SK-N-SH treated with all-trans-retinoic acid at 6 μM for 48 hours (cell line): ENCODE results near the gene DIAPH3.

Source experiments
- ATAC-seq: fragments of 200-7000 bp; cut with Tn5 transposase; 3 replicates; pipeline ENCODE4 v1.9.1; 2020; ENCODE audit warnings: mild to moderate bottlenecking, moderate library complexity
- BACH2 ChIP-seq: fragments of 250-450 bp; sonication (Bioruptor Pico); IDR thresholded peaks from 2 replicates; pipeline ENCODE4 v1.9.0; 2021; ENCODE audit warnings: mild to moderate bottlenecking, borderline replicate concordance
- CREB5 ChIP-seq: fragments of 250-450 bp; sonication (Bioruptor Pico); IDR thresholded peaks from 2 replicates; pipeline ENCODE4 v1.5.1; 2020; ENCODE audit warnings: low read depth, mild to moderate bottlenecking, moderate library complexity
- CSDC2 ChIP-seq: fragments of 250-450 bp; sonication (Bioruptor Pico); IDR thresholded peaks from 2 replicates; pipeline ENCODE4 v1.5.0; 2020; ENCODE audit warnings: mild to moderate bottlenecking, moderate library complexity
- CSRNP3 ChIP-seq: fragments of 250-450 bp; sonication (Bioruptor Pico); IDR thresholded peaks from 2 replicates; pipeline ENCODE4 v1.5.1; 2021; ENCODE audit warnings: mild to moderate bottlenecking, moderate library complexity
- ESRRG ChIP-seq: fragments of 250-450 bp; sonication (Bioruptor Pico); IDR thresholded peaks from 2 replicates; pipeline ENCODE4 v1.6.1; 2021; ENCODE audit warnings: mild to moderate bottlenecking
- GLIS3 ChIP-seq: fragments of 250-450 bp; sonication (Bioruptor Pico); IDR thresholded peaks from 2 replicates; pipeline ENCODE4 v1.5.0; 2020; ENCODE audit warnings: mild to moderate bottlenecking, moderate library complexity
- OSR1 ChIP-seq: fragments of 250-450 bp; sonication (Bioruptor Pico); IDR thresholded peaks from 2 replicates; pipeline ENCODE4 v1.8.0; 2022; ENCODE audit warnings: moderate library complexity, mild to moderate bottlenecking, inconsistent platforms
- PATZ1 ChIP-seq: fragments of 250-450 bp; sonication (Bioruptor Pico); IDR thresholded peaks from 2 replicates; pipeline ENCODE4 v1.8.0; 2020; ENCODE audit warnings: mild to moderate bottlenecking, moderate library complexity, borderline replicate concordance
- RARB ChIP-seq: fragments of 250-450 bp; sonication (Bioruptor Pico); IDR thresholded peaks from 2 replicates; pipeline ENCODE4 v1.8.0; 2021; ENCODE audit warnings: mild to moderate bottlenecking, moderate library complexity
- SNAI2 ChIP-seq: fragments of 250-450 bp; sonication (Bioruptor Pico); IDR thresholded peaks from 2 replicates; pipeline ENCODE4 v1.5.0; 2020; ENCODE audit warnings: mild to moderate bottlenecking, moderate library complexity
- TCF4 ChIP-seq: fragments of 250-450 bp; sonication (Bioruptor Pico); IDR thresholded peaks from 2 replicates; pipeline ENCODE4 v1.8.0; 2021; ENCODE audit warnings: mild to moderate bottlenecking, moderate library complexity, borderline replicate concordance
- TSHZ2 ChIP-seq: fragments of 250-450 bp; sonication (Bioruptor Pico); IDR thresholded peaks from 2 replicates; pipeline ENCODE4 v1.5.0; 2020; ENCODE audit warnings: mild to moderate bottlenecking, moderate library complexity
- ZFP3 ChIP-seq: fragments of 250-450 bp; sonication (Bioruptor Pico); IDR thresholded peaks from 2 replicates; pipeline ENCODE4 v1.5.0; 2020; ENCODE audit warnings: mild to moderate bottlenecking, moderate library complexity
- ZFP30 ChIP-seq: fragments of 450-650 bp; formaldehyde crosslinking; IDR thresholded peaks from 2 replicates; pipeline ENCODE4 v1.5.0; 2022; ENCODE audit warnings: mild to moderate bottlenecking, moderate library complexity
- ZNF565 ChIP-seq: fragments of 450-650 bp; formaldehyde crosslinking; conservative IDR thresholded peaks from 2 replicates; pipeline ENCODE4 v1.5.0; 2020; ENCODE audit warnings: low read depth, mild to moderate bottlenecking, moderate library complexity
- ZNF70 ChIP-seq: fragments of 450-650 bp; formaldehyde crosslinking; IDR thresholded peaks from 2 replicates; pipeline ENCODE4 v1.5.0; 2020; ENCODE audit warnings: mild to moderate bottlenecking, moderate library complexity
- ZNF8 ChIP-seq: fragments of 450-650 bp; formaldehyde crosslinking; IDR thresholded peaks from 2 replicates; pipeline ENCODE4 v1.5.0; 2020; ENCODE audit warnings: mild to moderate bottlenecking, moderate library complexity

DIAPH3 gene

GRCh38 chr13:59978862-59979261 lies 184.9 kb downstream of the DIAPH3 start:
- no peak for ATAC-seq

GRCh38 chr13:59976856-59977255 lies 186.9 kb downstream of the DIAPH3 start:
- no peak for ATAC-seq
- TF ChIP-seq CSDC2 (no peak), RARB (no peak)

More at GRCh38 chr13:59978862-59979261, 184.9 kb downstream of the DIAPH3 start:
- no peak for TF ChIP-seq CSDC2
- TF ChIP-seq ESRRG (CRISPR knock-in tag) = no peak
- TF ChIP-seq CREB5 (CRISPR knock-in tag) = no peak
- no peak for TF ChIP-seq GLIS3 (CRISPR knock-in tag)

- TF ChIP-seq ZFP30 (no peak), RARB (no peak), CREB5 (CRISPR knock-in tag) (no peak), ZNF565 (CRISPR knock-in tag) (no peak), TCF4 (CRISPR knock-in tag) (no peak), SNAI2 (CRISPR knock-in tag) (no peak), ZFP3 (CRISPR knock-in tag) (no peak), OSR1 (no peak), CSDC2 (no peak), PATZ1 (CRISPR knock-in tag) (no peak), ESRRG (CRISPR knock-in tag) (no peak), ZNF8 (CRISPR knock-in tag) (no peak), TSHZ2 (CRISPR knock-in tag) (no peak), BACH2 (CRISPR knock-in tag) (no peak), ZNF70 (no peak), CSRNP3 (CRISPR knock-in tag) (no peak)
- ATAC-seq = no peak
Measured at GRCh38 chr13:59975807-59976435, 187.8 kb downstream of the DIAPH3 start.

GRCh38 chr13:59970847-59971246 lies 192.9 kb downstream of the DIAPH3 start:
- ATAC-seq = no peak
- TF ChIP-seq RARB (no peak), SNAI2 (CRISPR knock-in tag) (no peak), CSRNP3 (CRISPR knock-in tag) (no peak), ZNF8 (CRISPR knock-in tag) (no peak), ZFP30 (no peak), ZNF70 (no peak), OSR1 (no peak)
